OCI-M2 (cell line): ENCODE measurements around the gene PLG.
"Not testable (repeated sequence)": the region's sequence is repeated elsewhere in the genome, so short reads cannot be mapped to it uniquely, and the experiment has no call there.

Experiments used
- DNase-seq: peaks from one replicate; lab custom pipeline; 2025; ENCODE audit not compliant: unreplicated experiment; lab: John Stamatoyannopoulos, UW

PLG gene

GRCh38 chr6:160774399-160774798 is 72.4 kb downstream of the PLG start:
- no peak for DNase-seq

GRCh38 chr6:160775792-160776580 is 73.9 kb downstream of the PLG start:
- DNase-seq: no peak

- DNase-seq: not testable (repeated sequence)
These were observed 77.1 kb downstream of the PLG start for GRCh38 chr6:160779095-160779494.

- not testable (repeated sequence) for DNase-seq
These were observed 78.6 kb downstream of the PLG start for GRCh38 chr6:160780656-160781055.

- no peak for DNase-seq
These were observed 79.3 kb downstream of the PLG start for GRCh38 chr6:160781298-160781697.

GRCh38 chr6:160782228-160782627 is 80.2 kb downstream of the PLG start:
- no peak for DNase-seq

- DNase-seq: no peak
These were observed 81.7 kb downstream of the PLG start for GRCh38 chr6:160783741-160784140.

- not testable (repeated sequence) for DNase-seq
These were observed 86.1 kb downstream of the PLG start for GRCh38 chr6:160788126-160788525.

GRCh38 chr6:160788806-160789205 is 86.8 kb downstream of the PLG start:
- no peak for DNase-seq

- DNase-seq: no peak
These were observed 87.4 kb downstream of the PLG start for GRCh38 chr6:160789263-160790027.

- no peak for DNase-seq
These were observed 88.2 kb downstream of the PLG start for GRCh38 chr6:160790028-160790792.

GRCh38 chr6:160791459-160791858 is 89.4 kb downstream of the PLG start:
- no peak for DNase-seq

- DNase-seq: no peak
These were observed 90.0 kb downstream of the PLG start for GRCh38 chr6:160791981-160792418.

- DNase-seq: no peak
These were observed 90.7 kb downstream of the PLG start for GRCh38 chr6:160792708-160793107.

GRCh38 chr6:160793652-160794051 is 91.6 kb downstream of the PLG start:
- no peak for DNase-seq

GRCh38 chr6:160795721-160796120 is 93.7 kb downstream of the PLG start:
- DNase-seq: no peak

GRCh38 chr6:160798625-160799024 is 96.6 kb downstream of the PLG start:
- no peak for DNase-seq

- DNase-seq: no peak
These were observed 97.9 kb downstream of the PLG start for GRCh38 chr6:160799801-160800506.

GRCh38 chr6:160801418-160801817 is 99.4 kb downstream of the PLG start:
- no peak for DNase-seq

GRCh38 chr6:160802049-160802448 is 100.0 kb downstream of the PLG start:
- DNase-seq: not testable (repeated sequence)
